ENCODE data around the gene DCAF10. TPM values are rescaled to one million over a fixed set of nuclear protein-coding genes. Genes with fewer than 3 reads are reported as not detected.
"Not testable (repeated sequence)": the region's sequence is repeated elsewhere in the genome, so short reads cannot be mapped to it uniquely, and the experiment has no call there.

Gene DCAF10
- total and polyA plus RNA-seq, 4 donors, result 19.1 to 31.0 (median 23.3) TPM

- WGBS (ENCODE audit: insufficient coverage), result no CpG with 5 or more reads among the region's 11 CpGs
- H3K9me3 ChIP-seq (ENCODE audit: control insufficient read depth, insufficient read depth, low read length); H3K4me1 ChIP-seq (ENCODE audit: control insufficient read depth, insufficient read depth, low read length); H3K4me3 ChIP-seq (ENCODE audit: low read depth, low read length); H3K27ac ChIP-seq (ENCODE audit: low read depth, low read length); DNase-seq (ENCODE audit: low read depth in 4 of 6, low spot score in 6 of 6); H3K27me3 ChIP-seq (ENCODE audit: control insufficient read depth, insufficient read depth, low read length): not testable (repeated sequence)
- H3K36me3 ChIP-seq (ENCODE audit: control insufficient read depth, insufficient read depth, low read length), result peaks cover 12% of the 10 kb centered on the region
These were observed 87.5 kb downstream of the DCAF10 start for GRCh38 chr9:37887977-37888583.

- H3K4me1 ChIP-seq (ENCODE audit: control insufficient read depth, insufficient read depth, low read length), result no peaks in the 10 kb centered on the region
- no peak overlapping the region for H3K27ac ChIP-seq (ENCODE audit: low read depth, low read length)
- no peaks in the 10 kb centered on the region for H3K27me3 ChIP-seq (ENCODE audit: control insufficient read depth, insufficient read depth, low read length)
- no peak overlapping the region for H3K4me3 ChIP-seq (ENCODE audit: low read depth, low read length)
- H3K36me3 ChIP-seq (ENCODE audit: control insufficient read depth, insufficient read depth, low read length), result peaks cover 18% of the 10 kb centered on the region
- DNase-seq (ENCODE audit: low read depth in 4 of 6, low spot score in 6 of 6), result no peak
- H3K9me3 ChIP-seq (ENCODE audit: control insufficient read depth, insufficient read depth, low read length), result no peaks in the 10 kb centered on the region
These were observed 88.9 kb downstream of the DCAF10 start for GRCh38 chr9:37889536-37889935.

- not testable (repeated sequence) for H3K9me3 ChIP-seq (ENCODE audit: control insufficient read depth, insufficient read depth, low read length); H3K4me3 ChIP-seq (ENCODE audit: low read depth, low read length); H3K4me1 ChIP-seq (ENCODE audit: control insufficient read depth, insufficient read depth, low read length); H3K27me3 ChIP-seq (ENCODE audit: control insufficient read depth, insufficient read depth, low read length); H3K27ac ChIP-seq (ENCODE audit: low read depth, low read length); DNase-seq (ENCODE audit: low read depth in 4 of 6, low spot score in 6 of 6)
- 100% methylated on average over 1 of the region's 17 CpGs for WGBS (ENCODE audit: insufficient coverage)
- H3K36me3 ChIP-seq (ENCODE audit: control insufficient read depth, insufficient read depth, low read length), result peaks cover 26% of the 10 kb centered on the region
These were observed 90.4 kb downstream of the DCAF10 start for GRCh38 chr9:37891042-37891441.

GRCh38 chr9:37892063-37892462 is 91.5 kb downstream of the DCAF10 start:
- H3K9me3 ChIP-seq (ENCODE audit: control insufficient read depth, insufficient read depth, low read length), result no peaks in the 10 kb centered on the region
- no peak overlapping the region for H3K4me3 ChIP-seq (ENCODE audit: low read depth, low read length)
- H3K36me3 ChIP-seq (ENCODE audit: control insufficient read depth, insufficient read depth, low read length), result peaks cover 33% of the 10 kb centered on the region
- no peaks in the 10 kb centered on the region for H3K4me1 ChIP-seq (ENCODE audit: control insufficient read depth, insufficient read depth, low read length)
- no peaks in the 10 kb centered on the region for H3K27me3 ChIP-seq (ENCODE audit: control insufficient read depth, insufficient read depth, low read length)
- no peak overlapping the region for H3K27ac ChIP-seq (ENCODE audit: low read depth, low read length)
- no peak for DNase-seq (ENCODE audit: low read depth in 4 of 6, low spot score in 6 of 6)
- WGBS (ENCODE audit: insufficient coverage), result 80% methylated on average over 4 of the region's 8 CpGs

GRCh38 chr9:37897665-37898064 is 97.1 kb downstream of the DCAF10 start:
- no peak overlapping the region for H3K4me3 ChIP-seq (ENCODE audit: low read depth, low read length)
- H3K9me3 ChIP-seq (ENCODE audit: control insufficient read depth, insufficient read depth, low read length), result no peaks in the 10 kb centered on the region
- peaks cover 29% of the 10 kb centered on the region for H3K36me3 ChIP-seq (ENCODE audit: control insufficient read depth, insufficient read depth, low read length)

GRCh38 chr9:37899041-37899440 is 98.4 kb downstream of the DCAF10 start:
- Histone ChIP-seq H3K27ac (ENCODE audit: low read depth, low read length) (no peak overlapping the region), H3K36me3 (ENCODE audit: control insufficient read depth, insufficient read depth, low read length) (peaks cover 24% of the 10 kb centered on the region), H3K4me1 (ENCODE audit: control insufficient read depth, insufficient read depth, low read length) (no peaks in the 10 kb centered on the region), H3K4me3 (ENCODE audit: low read depth, low read length) (no peak overlapping the region), H3K9me3 (ENCODE audit: control insufficient read depth, insufficient read depth, low read length) (no peaks in the 10 kb centered on the region), H3K27me3 (ENCODE audit: control insufficient read depth, insufficient read depth, low read length) (no peaks in the 10 kb centered on the region)
- WGBS (ENCODE audit: insufficient coverage), result 100% methylated on average over 1 of the region's 2 CpGs
- no peak for DNase-seq (ENCODE audit: low read depth in 4 of 6, low spot score in 6 of 6)

More at GRCh38 chr9:37897665-37898064, 97.1 kb downstream of the DCAF10 start:
- no peak for DNase-seq (ENCODE audit: low read depth in 4 of 6, low spot score in 6 of 6)
- WGBS (ENCODE audit: insufficient coverage), result 83% methylated on average over 1 of the region's 2 CpGs
- Histone ChIP-seq H3K4me1 (ENCODE audit: control insufficient read depth, insufficient read depth, low read length) (no peaks in the 10 kb centered on the region), H3K27me3 (ENCODE audit: control insufficient read depth, insufficient read depth, low read length) (no peaks in the 10 kb centered on the region), H3K27ac (ENCODE audit: low read depth, low read length) (no peak overlapping the region)

- Histone ChIP-seq H3K4me1 (ENCODE audit: control insufficient read depth, insufficient read depth, low read length) (peaks cover 9% of the 10 kb centered on the region), H3K27me3 (ENCODE audit: control insufficient read depth, insufficient read depth, low read length) (no peaks in the 10 kb centered on the region), H3K27ac (ENCODE audit: low read depth, low read length) (no peak overlapping the region), H3K4me3 (ENCODE audit: low read depth, low read length) (no peak overlapping the region), H3K9me3 (ENCODE audit: control insufficient read depth, insufficient read depth, low read length) (no peaks in the 10 kb centered on the region), H3K36me3 (ENCODE audit: control insufficient read depth, insufficient read depth, low read length) (peaks cover 6% of the 10 kb centered on the region)
- DNase-seq (ENCODE audit: low read depth in 4 of 6, low spot score in 6 of 6), result no peak
These were observed 101.5 kb downstream of the DCAF10 start for GRCh38 chr9:37902131-37902530.

- H3K27me3 ChIP-seq (ENCODE audit: control insufficient read depth, insufficient read depth, low read length), result no peaks in the 10 kb centered on the region
- peak overlapping the region; percentile 10 for H3K27ac ChIP-seq (ENCODE audit: low read depth, low read length)
- peaks cover 9% of the 10 kb centered on the region for H3K4me1 ChIP-seq (ENCODE audit: control insufficient read depth, insufficient read depth, low read length)
- H3K4me3 ChIP-seq (ENCODE audit: low read depth, low read length), result peak overlapping the region; percentile 72
- 8% methylated on average over 16 of the region's 17 CpGs for WGBS (ENCODE audit: insufficient coverage)
- peaks cover 6% of the 10 kb centered on the region for H3K36me3 ChIP-seq (ENCODE audit: control insufficient read depth, insufficient read depth, low read length)
- no peaks in the 10 kb centered on the region for H3K9me3 ChIP-seq (ENCODE audit: control insufficient read depth, insufficient read depth, low read length)
- DNase-seq (ENCODE audit: low read depth in 4 of 6, low spot score in 6 of 6), result peak in 1 of 6 donors; percentile 58
These were observed 102.4 kb downstream of the DCAF10 start for GRCh38 chr9:37902796-37903646.

GRCh38 chr9:37903647-37904444 is 103.2 kb downstream of the DCAF10 start, which contains the start of gene SLC25A51:
Gene SLC25A51, minus strand, starts transcription at chr9:37904127. Its CDS starts 15,577 bp downstream, at chr9:37888550.
- Histone ChIP-seq H3K27me3 (ENCODE audit: control insufficient read depth, insufficient read depth, low read length) (no peaks in the 10 kb centered on the region), H3K36me3 (ENCODE audit: control insufficient read depth, insufficient read depth, low read length) (peaks cover 6% of the 10 kb centered on the region), H3K27ac (ENCODE audit: low read depth, low read length) (peak within 1 kb of the TSS; percentile 54), H3K4me1 (ENCODE audit: control insufficient read depth, insufficient read depth, low read length) (peaks cover 9% of the 10 kb centered on the region), H3K4me3 (ENCODE audit: low read depth, low read length) (peak within 1 kb of the TSS; percentile 72), H3K9me3 (ENCODE audit: control insufficient read depth, insufficient read depth, low read length) (no peaks in the 10 kb centered on the region)
- WGBS (ENCODE audit: insufficient coverage), result under 1% methylated on average over 84 of the region's 84 CpGs
- DNase-seq (ENCODE audit: low read depth in 4 of 6, low spot score in 6 of 6), result peak; percentile 87 to 98 (median 92)
